Right renal cortex interstitium (tissue), 3 donors: Measurements from ENCODE around the gene SHC1. TPM values are rescaled to one million over a fixed set of nuclear protein-coding genes. Genes with fewer than 3 reads are reported as not detected.
A peak's percentile ranks its signal among the peaks of the same experiment; 100 is the strongest.

Experiments used
- DNase-seq, 3 donors: peaks; one replicate each; pipeline ENCODE4 v3.0.0-alpha.2; 2013; ENCODE audit warnings: low read depth in 3 of 3, low spot score in 2 of 3
- polyA plus RNA-seq, 3 donors: library from polyadenylated mRNA; unstranded; fragments of 120-200 nt; gene quantifications; one replicate each; pipeline ENCODE4 v1.2.1, GENCODE V29; 2013; ENCODE audit not compliant: insufficient read length in 3 of 3

SHC1 gene
- polyA plus RNA-seq, 3 donors = 74.7 to 82.3 (median 76.1) TPM

DNA sequence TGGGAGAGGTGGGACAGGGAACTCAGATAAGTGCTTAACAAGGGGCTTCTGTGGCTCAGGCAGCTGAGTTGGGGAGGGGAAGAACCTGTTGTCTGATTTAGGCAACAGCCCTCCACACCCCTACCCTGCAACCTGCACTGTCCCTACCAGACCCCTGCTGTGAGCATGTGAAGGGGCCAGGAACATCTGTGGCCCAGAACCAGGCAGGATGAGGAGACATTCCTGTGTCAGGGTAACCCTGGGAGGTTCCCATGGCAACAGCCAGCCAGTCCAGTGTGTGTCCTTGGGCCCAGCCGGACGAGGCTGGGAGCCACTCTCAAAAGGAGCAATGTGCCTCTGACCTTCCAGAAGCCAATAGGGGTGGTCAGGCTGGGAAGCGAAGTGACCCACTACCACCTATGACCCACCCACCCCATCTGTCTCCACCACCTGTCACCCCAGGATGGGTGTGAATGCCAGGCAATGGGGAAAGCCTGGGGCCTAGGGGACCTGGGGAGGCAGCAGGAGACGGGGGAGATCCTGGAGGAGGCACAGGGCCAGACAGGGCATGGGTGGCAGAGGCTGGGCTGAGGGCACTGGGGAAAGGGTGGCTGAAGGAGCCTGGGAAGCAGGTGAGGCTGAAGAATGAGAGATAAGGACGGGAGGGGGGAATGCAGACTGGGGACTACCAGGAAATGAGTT, 29.1 kb downstream of the SHC1 start:
- no peak for DNase-seq

DNA sequence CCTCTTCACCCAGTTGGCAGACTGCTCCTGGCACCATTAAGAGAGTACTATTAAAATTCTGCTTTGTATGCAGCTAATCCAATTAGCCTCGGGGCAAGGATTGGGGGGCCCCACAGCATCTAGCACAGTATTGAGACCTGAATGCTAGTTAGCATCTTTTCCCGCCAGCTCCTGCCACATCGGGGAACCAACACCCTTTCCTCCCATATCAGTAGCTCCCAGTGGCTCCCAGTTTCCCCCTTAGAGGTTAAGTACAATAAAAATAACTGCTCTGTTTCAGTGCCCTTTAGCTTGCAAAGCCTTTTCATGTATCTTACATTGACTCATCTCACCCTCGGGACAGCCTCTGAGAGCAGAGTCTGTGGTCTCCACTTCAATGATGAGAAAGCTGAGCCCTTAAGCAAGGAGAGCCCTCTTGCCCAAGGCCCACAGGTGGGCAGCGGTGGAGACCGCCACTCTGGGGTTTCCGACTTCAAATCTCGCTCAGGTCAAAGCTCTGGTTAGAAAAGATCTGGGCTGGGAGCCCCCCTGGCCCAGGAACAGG, 29.8 kb downstream of the SHC1 start:
- DNase-seq = no peak

DNA sequence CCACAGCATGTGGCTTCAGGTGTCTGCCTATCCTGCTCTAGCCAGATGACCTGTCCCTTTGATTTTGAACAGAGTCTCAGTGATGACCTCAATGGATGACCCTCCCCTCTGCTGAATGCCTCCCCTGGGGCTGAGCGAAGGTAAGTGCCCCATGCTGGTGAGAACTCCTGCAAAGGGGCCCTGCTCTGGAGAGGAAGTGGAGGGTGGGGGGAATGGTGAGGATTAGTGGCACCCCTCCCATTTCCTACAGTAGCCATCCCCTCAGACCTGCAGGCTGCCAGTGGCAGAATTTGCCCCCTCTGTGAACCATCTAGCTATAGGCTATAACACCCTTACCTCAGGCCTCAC, 30.4 kb downstream of the SHC1 start:
- no peak for DNase-seq

DNA sequence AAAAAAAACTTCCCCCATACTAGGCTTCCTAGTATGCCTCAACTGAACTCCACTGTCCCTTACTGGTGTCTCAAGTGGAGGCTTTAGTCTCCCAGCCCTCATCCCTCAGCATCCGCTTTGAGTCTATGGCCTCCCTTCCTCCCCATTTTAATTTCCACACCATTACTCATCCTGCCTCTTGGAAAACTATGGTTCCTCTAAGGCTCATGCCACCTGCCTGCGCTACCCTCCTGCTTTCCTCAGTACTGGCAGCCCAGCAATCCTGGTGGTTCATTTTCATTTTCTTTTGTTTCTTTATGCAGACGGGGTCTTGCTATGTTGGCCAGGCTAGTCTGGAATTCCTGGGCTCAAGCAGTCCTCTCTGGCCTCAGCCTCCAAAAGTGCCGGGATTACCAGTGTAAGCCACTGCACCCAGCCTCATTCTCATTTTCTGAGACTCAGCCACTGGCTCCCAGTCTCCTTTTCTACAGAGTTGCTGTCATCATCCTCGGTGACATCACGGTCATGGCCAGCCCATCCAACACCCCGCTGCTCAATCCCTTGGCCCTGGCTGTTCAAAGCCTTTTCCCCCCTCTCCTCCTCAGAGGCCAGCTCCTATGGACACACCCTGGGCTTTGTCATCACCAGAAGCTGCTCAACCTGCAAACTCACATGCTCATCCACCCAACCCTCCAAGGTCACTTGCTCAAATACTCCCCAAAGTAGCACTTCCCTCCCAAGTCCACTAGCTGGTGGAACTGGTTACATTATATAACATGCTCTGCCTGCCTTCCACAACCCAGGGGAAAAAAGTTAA, 31.7 kb downstream of the SHC1 start:
- DNase-seq = no peak

DNA sequence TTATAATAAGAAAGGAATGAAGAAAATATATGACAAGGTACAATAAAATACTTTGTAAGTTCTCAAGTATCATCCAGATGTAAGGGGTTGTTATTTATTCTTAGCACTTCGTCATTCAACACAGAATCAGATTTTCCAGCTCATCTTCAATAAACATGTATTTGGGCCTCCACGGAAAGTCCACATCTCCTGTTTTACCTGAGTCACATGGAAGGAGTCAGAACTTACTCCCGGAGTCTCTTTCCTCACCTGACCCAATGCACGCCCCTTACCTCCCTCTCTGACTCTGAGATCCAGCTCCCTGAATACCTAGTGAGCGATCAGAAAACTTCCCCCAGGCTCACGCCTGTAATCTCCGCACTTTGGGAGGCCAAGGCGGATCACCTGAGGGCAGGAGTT, 32.6 kb downstream of the SHC1 start:
- no peak for DNase-seq

DNA sequence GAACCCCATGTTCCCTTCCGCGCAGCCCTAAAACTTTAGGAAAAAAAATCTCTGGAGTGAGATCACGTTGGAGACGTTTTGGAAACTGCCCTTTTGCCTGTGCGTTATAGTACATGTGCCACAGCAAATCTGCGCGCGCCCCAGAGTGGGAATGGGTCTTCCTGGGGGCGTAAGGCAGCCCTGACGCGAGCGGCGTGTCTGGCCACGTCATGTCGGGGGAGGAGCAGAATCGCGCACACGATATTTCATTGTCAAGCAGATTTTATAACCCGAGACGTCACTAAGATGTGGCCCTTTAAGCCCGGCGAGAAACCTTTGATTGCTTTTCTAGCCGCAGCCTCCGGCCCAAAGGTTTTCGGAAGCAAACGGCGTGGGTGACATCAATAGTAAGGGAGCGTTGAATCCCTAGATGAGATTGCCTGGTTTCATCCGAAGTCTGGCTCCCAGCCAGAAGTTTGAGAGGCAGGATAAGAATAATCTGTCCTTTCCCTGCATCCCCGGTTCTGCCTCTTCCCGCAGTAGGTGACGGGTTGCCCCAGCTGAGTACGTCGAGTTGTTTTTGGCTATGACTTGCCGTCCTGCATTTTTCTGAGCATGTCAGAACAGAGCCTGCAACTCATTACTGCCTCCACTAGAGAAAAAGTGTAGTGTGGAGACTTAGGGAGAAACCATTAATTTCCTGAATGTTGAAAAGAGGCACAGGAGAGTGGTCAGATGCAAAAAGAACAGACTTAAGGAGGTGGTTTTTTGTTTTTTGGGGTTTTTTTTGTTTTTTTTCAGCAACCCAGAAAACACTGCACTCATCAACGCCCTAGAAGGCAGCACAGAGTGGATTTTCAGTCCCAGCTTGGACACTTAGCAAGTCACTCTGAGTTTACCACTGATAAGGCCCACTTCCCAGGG, 33.2 kb downstream of the SHC1 start:
- peak; percentile 90 to 98 (median 95) for DNase-seq

DNA sequence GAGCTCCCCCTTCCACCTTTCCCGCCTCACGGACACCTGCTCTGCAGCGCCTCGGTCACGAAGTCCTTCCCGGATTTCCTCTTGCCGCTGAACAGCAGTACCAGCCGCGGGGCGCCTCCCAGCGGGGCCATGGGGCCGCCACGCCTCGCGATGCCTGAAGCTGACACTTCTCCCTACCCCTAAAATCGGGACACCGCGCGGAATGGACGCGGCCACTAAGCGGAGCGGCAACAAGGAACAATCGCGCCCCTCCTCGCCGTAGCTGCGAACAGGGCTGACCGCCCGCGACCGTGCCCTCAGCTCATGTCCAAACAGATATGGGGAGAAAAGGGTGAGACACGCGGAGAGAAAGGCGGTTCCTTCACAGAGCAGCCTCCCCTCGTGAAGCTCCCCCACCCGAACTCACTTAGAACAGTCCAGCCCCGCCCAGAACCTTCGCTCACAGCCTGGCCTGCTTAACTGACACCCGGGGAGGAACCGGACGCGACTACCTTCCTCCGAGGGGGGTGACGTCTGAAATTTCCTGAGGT, 33.9 kb downstream of the SHC1 start, which contains the start of gene PMVK:
TSS of gene PMVK (minus strand) at position 165 of the 530 bp plus-strand sequence. CDS start at position 131, 34 bp downstream.
- DNase-seq = peak; percentile 95 to 99 (median 98)

DNA sequence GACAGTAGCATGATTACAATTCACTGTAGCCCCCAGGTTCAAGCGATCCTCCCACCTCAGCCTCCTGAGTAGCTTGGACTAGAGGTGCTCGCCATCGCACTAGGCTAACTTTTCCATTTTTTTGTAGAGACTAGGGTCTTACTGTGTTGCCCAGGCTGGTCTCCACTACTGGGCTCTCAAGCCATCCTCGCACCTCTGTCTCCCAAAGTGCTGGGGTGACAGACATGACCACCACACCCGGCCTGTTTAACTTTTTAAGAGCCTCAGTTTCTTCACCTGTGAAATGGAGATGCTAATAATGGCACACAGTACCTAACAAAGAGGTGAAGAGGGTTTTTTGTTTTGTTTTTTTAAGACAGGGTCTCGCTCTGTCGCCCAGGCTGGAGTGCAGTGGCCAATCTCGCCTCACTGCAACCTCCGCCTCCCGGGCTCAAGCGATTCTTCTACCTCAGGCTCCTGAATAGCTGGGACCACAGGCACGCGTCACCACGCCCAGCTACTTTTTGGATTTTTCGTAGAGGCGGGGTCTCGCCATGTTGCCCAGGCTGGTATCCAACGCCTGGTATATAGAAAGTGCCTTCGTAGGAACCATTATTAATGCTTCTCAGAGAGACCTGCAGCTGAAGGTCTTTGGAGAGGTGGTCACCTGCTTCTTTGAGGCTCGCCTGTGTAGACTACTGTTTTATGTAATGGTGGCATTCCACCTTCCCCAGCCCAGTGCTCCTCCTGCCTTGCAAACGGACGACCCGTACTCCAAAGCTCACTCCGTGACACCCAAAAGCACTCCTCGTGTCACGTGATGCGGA, 34.6 kb downstream of the SHC1 start:
- no peak for DNase-seq

DNA sequence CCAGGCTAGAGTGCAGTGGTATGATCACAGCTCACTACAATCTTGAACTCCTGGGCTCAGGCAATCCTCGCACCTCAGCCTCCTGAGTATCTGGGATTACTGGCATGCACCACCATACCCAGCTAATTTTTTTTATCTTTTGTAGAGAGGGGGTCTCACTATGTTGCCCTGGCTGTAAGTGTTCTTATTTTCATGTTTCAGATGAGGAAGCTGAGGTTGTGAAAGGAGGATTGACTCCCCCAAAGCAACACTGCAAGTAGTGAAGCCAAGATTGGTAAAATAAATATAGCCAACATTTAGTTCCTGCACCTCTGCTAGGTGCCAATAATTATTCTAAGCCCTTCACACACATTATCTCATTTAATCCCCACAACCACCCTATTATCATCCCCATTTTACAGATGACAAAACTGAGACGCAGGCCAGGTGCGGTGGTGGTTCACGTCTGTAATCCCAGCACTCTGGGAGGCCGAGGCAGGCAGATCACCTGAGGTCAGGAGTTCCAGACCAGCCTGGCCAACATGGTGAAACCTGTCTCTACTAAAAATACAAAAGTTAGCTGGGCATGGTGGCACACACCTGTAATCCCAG, 36.1 kb downstream of the SHC1 start:
- DNase-seq = no peak

DNA sequence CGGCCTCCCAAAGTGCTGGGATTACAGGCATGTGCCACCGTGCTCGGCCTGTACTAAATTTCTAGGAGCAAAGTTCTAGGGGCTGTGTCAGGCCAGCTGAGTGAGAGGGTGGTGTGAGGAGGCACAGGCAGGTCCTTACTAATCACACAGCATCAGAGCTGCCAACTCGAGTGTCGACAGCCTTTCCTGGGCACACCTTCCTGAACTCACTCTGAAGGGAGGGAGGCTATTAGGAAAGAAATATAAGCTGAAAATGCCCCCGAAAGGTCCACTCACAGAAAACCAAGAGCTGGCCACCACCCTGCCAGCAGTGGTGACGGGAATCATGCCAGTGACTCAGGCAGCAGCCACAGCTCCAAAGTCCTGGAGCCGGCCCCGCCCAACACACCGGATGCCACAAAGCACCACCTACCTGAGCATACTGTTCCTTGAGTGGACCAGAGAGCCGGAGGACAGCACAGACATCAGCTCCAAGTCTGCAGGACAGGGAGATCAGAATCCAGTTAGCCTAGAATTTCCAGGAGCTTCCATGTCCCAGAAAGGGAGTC, 38.5 kb downstream of the SHC1 start:
- DNase-seq = no peak

DNA sequence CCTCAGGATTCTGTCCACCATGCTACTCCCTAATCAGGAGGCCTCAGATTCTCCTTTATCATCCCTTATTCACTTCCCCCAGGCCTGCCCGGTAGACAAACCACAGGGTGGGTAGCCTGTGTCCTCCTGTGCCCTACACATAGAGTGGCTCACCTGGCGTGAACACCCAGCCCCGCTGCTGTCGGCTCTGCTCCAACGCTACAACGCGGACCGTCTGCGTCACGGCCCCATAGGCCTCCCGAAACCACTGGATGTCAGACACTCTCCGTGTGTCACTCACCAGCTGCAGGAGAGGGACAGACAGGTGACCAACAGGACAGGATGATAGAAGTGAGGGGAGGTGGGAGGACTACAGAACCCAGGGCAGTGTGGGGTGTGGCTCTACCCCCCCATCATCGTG, 44.3 kb downstream of the SHC1 start:
- no peak for DNase-seq

DNA sequence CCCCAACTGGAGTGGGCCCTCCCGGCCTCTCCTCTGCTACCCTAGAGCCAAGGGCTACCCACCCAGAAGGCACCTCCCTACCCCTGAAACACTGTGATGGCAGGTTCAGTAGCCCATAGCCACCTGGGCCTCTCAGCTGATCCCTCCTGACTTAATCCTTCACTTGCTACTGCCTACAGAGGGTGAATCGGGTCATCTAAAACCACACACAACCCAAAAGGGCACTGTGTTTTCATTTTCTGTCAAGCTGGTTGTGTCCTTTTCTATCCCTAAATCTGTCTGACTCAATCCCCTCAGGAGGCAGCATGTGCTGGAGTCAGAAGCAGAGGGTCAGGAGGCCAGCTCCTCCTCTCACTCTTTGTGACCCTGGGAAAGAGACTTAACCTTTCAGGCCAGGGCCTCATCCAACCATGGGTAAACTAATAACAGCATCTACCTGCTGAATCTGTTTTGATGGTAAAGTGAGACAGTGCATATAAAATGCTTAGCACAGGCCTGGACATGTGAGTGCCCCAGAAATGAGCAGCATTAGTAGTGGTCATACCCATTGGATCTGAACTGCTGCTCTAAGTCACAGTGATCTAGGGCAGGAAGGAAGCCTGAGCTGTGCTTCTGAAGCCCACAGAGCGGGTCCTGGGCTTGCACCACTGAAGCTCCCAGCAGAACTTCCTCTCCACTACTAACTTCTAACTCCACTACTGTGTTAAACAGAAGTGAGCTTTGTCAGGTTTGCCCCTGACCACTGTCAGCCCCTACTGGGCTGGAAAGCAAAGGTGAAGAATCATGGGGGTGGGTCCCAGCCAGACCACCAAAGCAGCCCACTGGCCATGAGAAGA, 45.0 kb downstream of the SHC1 start:
- no peak for DNase-seq

DNA sequence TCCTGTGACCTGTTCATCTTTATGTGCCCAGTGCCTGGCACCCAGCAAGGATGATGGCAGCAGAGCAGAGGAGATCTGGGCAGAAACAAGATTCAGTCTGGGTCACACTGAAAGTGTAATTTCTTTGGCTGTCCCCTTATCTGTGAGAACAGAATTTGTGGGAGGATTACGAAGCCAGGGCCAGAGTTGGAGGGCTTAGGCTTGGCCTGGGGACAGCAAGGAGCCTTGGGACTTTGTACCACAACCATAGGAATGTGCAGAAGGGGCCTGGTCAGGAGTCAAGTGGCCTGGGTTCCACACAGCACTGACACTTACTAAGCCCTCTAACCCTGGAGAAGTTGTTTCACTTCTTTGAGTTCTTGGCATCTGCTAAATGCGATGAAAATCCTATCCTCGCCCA, 46.9 kb downstream of the SHC1 start:
- no peak for DNase-seq

DNA sequence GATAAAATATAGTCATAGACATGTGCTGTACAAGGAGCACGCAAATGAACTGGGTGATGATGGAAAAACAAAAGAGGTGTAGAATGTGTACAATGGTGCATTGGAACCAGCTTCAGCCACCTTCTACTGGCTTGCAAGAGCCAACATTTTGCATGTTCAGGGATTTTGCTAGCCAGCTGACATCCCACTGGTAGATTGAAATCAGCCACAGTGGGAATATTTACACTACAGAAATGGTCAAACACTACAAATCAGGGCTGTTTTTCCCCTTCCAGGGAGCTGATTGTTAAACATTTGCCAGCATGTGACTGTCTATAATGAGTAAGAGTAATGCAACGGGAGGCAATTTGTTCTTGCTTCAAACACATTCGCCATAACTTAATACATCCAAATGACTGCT, 57.3 kb downstream of the SHC1 start:
- DNase-seq = no peak

DNA sequence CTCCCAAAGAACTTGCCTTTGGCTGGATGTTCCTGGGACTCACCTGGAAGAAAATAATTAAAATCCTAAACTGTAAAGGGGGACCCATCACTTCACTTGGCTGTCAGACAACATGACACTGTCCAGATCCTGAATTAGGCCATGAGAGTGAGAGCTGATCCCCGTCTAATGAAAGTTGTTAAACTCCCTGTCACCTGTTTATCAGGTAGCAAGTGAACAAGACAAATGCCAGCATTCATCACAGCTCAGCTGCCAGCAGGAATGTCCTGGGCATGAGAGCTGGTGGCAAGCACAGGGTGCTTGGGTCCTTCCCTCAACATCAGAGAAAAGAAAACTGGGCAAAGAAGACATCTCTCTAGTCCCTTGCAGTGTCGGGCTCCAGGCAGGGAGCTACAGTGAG, 57.8 kb downstream of the SHC1 start:
- DNase-seq = no peak
